Tibial nerve (tissue), 4 donors: ENCODE data around the gene KRTAP10-6.

Source experiments
- CTCF ChIP-seq, 5 experiments: fragments of 200-600 bp in 3 of 5; fragments of 450-650 bp in 2 of 5; sonication (generic) in 3 of 5; IDR thresholded peaks; one replicate each; pipeline ENCODE4 v1.5.1; 2016 to 2019; ENCODE audit warnings: antibody characterized with exemption in 5 of 5, mild to moderate bottlenecking in 3 of 5, moderate library complexity in 2 of 5
- EP300 ChIP-seq, 2 donors: sonication (generic); formaldehyde crosslinking; IDR thresholded peaks; one replicate each; pipeline ENCODE4 v1.6.1; 2017; ENCODE audit warnings: antibody characterized with exemption in 2 of 2, mild to moderate bottlenecking in 1 of 2
- POLR2A ChIP-seq, 2 donors: fragments of 450-650 bp; IDR thresholded peaks; one replicate each; pipeline ENCODE4 v1.6.1; 2017; ENCODE audit warnings: antibody characterized with exemption in 2 of 2, mild to moderate bottlenecking in 2 of 2, moderate library complexity in 2 of 2

- TF ChIP-seq CTCF (IDR thresholded peaks at IDR 0.05) (no peak), EP300 (IDR thresholded peaks at IDR 0.05) (no peak), POLR2A (IDR thresholded peaks at IDR 0.05) (no peak)
Measured at GRCh38 chr21:44555200-44555875, 37.0 kb downstream of the KRTAP10-6 start.
